Smooth muscle cell (in vitro differentiated cells): Measurements from ENCODE around the gene AHSA1. TPM values are rescaled to one million over a fixed set of nuclear protein-coding genes. Genes with fewer than 3 reads are reported as not detected.

Source experiments
- DNase-seq: peaks from one replicate; lab custom pipeline; 2025; ENCODE audit not compliant: unreplicated experiment; lab: John Stamatoyannopoulos, UW
- H2AFZ ChIP-seq: fragments of 200-600 bp; sonication (generic); 2 replicates; pipeline ENCODE4 v1.6.0; 2016; ENCODE audit warnings: antibody characterized with exemption, low read depth, mild to moderate bottlenecking
- H3F3A ChIP-seq: fragments of 200-600 bp; sonication (generic); 2 replicates; pipeline ENCODE4 v1.6.0; 2017; ENCODE audit warnings: antibody characterized with exemption, low read depth
- H3K27ac ChIP-seq: fragments of 200-600 bp; sonication (generic); 2 replicates; pipeline ENCODE4 v1.5.1; 2016; ENCODE audit warnings: low read depth, mild to moderate bottlenecking
- H3K27me3 ChIP-seq: fragments of 200-600 bp; sonication (generic); 2 replicates; pipeline ENCODE4 v1.6.1; 2016; ENCODE audit warnings: low read depth, mild to moderate bottlenecking
- H3K36me3 ChIP-seq: fragments of 200-600 bp; sonication (generic); 2 replicates; pipeline ENCODE4 v1.5.1; 2016; ENCODE audit warnings: low read depth
- H3K4me1 ChIP-seq: fragments of 200-600 bp; sonication (generic); 2 replicates; pipeline ENCODE4 v1.5.1; 2016; ENCODE audit warnings: low read depth
- H3K4me2 ChIP-seq: fragments of 200-600 bp; sonication (generic); 2 replicates; pipeline ENCODE4 v1.6.0; 2016; ENCODE audit warnings: mild to moderate bottlenecking
- H3K4me3 ChIP-seq: fragments of 200-600 bp; sonication (generic); 2 replicates; pipeline ENCODE4 v1.5.1; 2016; ENCODE audit warnings: mild to moderate bottlenecking
- H3K79me2 ChIP-seq: fragments of 200-600 bp; sonication (generic); 2 replicates; pipeline ENCODE4 v1.6.0; 2016; ENCODE audit warnings: low read depth, mild to moderate bottlenecking
- H3K9ac ChIP-seq: fragments of 200-600 bp; sonication (generic); 2 replicates; pipeline ENCODE4 v1.6.0; 2016; ENCODE audit warnings: low read depth
- H3K9me3 ChIP-seq: fragments of 200-600 bp; sonication (generic); replicated peaks from 2 replicates; pipeline ENCODE4 v1.5.1; 2016; ENCODE audit warnings: low read depth
- H4K20me1 ChIP-seq: fragments of 200-600 bp; sonication (generic); 2 replicates; pipeline ENCODE4 v1.6.0; 2016; ENCODE audit warnings: low read depth
- WGBS: methylation state at CpG from one replicate; pipeline ENCODE4 v1.1.7; 2016; ENCODE audit warnings: low lambda C conversion rate; 5-methylcytosine and 5-hydroxymethylcytosine counted together
- polyA plus RNA-seq: library from polyadenylated mRNA; unstranded; fragments of >200 nt; fragmentation: Nextera tagmentation; extraction: Ambion mirVana; gene quantifications from 2 replicates; pipeline ENCODE4 v1.2.1, GENCODE V29; 2016
- total RNA-seq: library from RNA; depleted of rRNA; stranded (reverse); fragments of >200 nt; gene quantifications from 2 replicates; pipeline ENCODE4 v1.2.3, GENCODE V29; 2014
- TF ChIP-seq, protein P1 (sequence below): fragments of 200-600 bp; sonication (generic); IDR thresholded peaks from 2 replicates; pipeline ENCODE4 v1.5.1; 2017; ENCODE audit warnings: borderline replicate concordance, mild to moderate bottlenecking, antibody characterized with exemption; ENCODE audit not compliant: insufficient read depth, poor library complexity, severe bottlenecking

Gene AHSA1
- total and polyA plus RNA-seq, 2 experiments from 2014 or later = 88.5 to 92.8 TPM

DNA sequence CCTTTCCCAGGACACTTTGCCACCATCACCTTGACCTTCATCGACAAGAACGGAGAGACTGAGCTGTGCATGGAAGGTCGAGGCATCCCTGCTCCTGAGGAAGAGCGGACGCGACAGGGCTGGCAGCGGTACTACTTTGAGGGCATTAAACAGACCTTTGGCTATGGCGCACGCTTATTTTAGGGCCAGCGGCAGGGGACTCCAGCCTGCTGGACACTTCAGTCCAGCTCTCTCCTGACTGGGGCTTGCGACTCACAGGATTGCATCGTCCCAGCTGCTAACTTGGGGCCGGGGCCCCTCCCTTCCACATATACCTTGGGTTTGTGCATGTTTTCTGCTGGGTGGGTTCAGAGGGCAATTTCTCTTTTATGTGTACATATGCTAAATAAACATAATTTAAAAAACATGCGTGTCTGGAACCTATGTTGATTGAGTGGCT, 11.2 kb downstream of the AHSA1 start:
- TF ChIP-seq, protein P1, sequence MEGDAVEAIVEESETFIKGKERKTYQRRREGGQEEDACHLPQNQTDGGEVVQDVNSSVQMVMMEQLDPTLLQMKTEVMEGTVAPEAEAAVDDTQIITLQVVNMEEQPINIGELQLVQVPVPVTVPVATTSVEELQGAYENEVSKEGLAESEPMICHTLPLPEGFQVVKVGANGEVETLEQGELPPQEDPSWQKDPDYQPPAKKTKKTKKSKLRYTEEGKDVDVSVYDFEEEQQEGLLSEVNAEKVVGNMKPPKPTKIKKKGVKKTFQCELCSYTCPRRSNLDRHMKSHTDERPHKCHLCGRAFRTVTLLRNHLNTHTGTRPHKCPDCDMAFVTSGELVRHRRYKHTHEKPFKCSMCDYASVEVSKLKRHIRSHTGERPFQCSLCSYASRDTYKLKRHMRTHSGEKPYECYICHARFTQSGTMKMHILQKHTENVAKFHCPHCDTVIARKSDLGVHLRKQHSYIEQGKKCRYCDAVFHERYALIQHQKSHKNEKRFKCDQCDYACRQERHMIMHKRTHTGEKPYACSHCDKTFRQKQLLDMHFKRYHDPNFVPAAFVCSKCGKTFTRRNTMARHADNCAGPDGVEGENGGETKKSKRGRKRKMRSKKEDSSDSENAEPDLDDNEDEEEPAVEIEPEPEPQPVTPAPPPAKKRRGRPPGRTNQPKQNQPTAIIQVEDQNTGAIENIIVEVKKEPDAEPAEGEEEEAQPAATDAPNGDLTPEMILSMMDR = no peak
- no peak for DNase-seq
- WGBS = 92% methylated on average over 14 of the region's 14 CpGs
- Histone ChIP-seq H3K9me3 (no peaks in the 10 kb centered on the region), H4K20me1 (no peaks in the 10 kb centered on the region), H3K9ac (no peak overlapping the region), H3F3A (no peaks in the 10 kb centered on the region), H3K27me3 (no peaks in the 10 kb centered on the region), H2AFZ (no peak overlapping the region), H3K4me1 (no peaks in the 10 kb centered on the region), H3K79me2 (no peaks in the 10 kb centered on the region), H3K36me3 (peaks cover 15% of the 10 kb centered on the region), H3K4me2 (no peak overlapping the region), H3K4me3 (no peak overlapping the region), H3K27ac (no peak overlapping the region)

DNA sequence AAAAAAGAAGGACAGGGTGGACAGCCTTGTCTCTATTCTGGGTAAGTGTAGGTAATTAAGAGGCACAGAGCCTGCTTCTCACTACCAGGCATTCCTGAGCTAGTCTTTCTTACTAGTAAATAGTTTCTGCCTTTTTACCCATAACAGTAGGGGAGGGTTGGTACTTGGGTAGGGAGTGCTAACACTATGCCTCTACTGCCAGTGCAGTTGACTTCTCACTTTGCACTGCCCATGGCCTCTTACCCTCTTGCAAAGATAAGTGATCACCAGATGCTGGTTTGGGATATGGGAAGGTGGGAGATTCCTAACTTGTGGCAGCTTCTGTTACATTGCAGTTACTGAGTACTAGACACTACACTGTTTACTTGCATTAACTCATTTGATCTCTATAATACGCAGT, 11.6 kb downstream of the AHSA1 start:
- 87% methylated on average over 1 of the region's 1 CpG for WGBS
- Histone ChIP-seq H3K4me3 (no peak overlapping the region), H3K9ac (no peak overlapping the region), H4K20me1 (no peaks in the 10 kb centered on the region), H3K27me3 (no peaks in the 10 kb centered on the region), H3K36me3 (peaks cover 15% of the 10 kb centered on the region), H3K4me1 (no peaks in the 10 kb centered on the region), H3F3A (no peaks in the 10 kb centered on the region), H3K27ac (no peak overlapping the region), H3K4me2 (no peak overlapping the region), H2AFZ (no peak overlapping the region), H3K79me2 (no peaks in the 10 kb centered on the region), H3K9me3 (no peaks in the 10 kb centered on the region)
- DNase-seq = no peak
- TF ChIP-seq, protein P1 = no peak

DNA sequence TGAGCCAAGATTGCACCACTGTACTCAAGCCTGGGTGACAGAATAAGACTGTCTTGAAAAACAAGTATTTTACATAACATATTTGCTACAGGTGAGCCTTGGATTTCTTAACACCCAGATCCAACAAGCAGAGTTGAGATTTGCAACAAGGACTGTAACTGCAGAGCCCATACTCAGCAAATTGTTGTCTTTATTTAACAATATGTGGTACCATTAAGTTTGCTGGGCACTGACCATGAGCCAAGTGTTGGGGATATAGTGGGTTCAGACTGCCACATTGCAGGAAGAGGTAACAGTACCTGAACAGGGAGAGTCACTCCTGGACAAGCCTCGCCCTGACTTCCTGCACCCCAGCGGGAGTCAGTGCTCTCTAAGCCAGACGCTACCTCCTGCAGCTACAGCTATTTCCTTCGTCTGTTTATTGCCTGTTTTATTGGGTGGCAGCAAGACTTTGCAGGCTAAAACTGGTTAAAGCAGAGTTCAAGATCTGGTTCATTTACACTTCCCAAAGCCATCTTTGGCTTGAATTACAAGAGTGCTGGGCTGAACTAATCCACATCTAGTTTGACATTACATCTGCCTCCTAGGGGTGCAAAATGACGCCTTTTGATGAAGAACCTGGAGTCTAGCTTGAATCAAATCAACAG, 12.5 kb downstream of the AHSA1 start:
- DNase-seq = no peak
- Histone ChIP-seq H3K4me3 (no peak overlapping the region), H3K9ac (no peak overlapping the region), H3K36me3 (peaks cover 15% of the 10 kb centered on the region), H3K27me3 (no peaks in the 10 kb centered on the region), H3F3A (no peaks in the 10 kb centered on the region), H3K9me3 (no peaks in the 10 kb centered on the region), H3K27ac (no peak overlapping the region), H2AFZ (no peak overlapping the region), H3K79me2 (no peaks in the 10 kb centered on the region), H3K4me1 (no peaks in the 10 kb centered on the region), H4K20me1 (no peaks in the 10 kb centered on the region), H3K4me2 (no peak overlapping the region)
- TF ChIP-seq, protein P1 = no peak
- 24% methylated on average over 5 of the region's 5 CpGs for WGBS

DNA sequence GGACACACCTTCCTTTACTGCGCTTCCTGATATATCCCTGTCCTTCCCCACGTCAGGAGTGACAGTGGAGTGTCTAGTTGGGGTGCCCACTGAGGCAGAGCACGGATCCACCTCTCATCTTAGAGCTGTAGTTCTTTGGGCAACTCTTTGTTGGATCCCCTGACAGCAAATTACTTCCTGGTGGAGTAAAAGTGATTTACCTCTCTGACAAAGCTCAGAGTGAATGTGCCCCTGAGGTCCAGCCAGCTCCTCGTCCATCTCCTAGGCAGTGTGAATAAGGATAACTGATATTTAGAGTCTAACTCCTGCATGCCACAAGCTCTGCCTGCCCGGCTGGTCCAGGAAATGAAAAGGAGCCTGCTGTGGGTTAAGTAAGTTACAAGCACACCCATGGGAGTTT, 16.0 kb downstream of the AHSA1 start:
- no peaks in the 10 kb centered on the region for H4K20me1 ChIP-seq
- H3K27ac ChIP-seq = no peak overlapping the region
- no peak overlapping the region for H3K4me3 ChIP-seq
- TF ChIP-seq, protein P1 = no peak
- no peak overlapping the region for H3K9ac ChIP-seq
- no peak for DNase-seq
- H2AFZ ChIP-seq = no peak overlapping the region
- no peaks in the 10 kb centered on the region for H3K27me3 ChIP-seq
- H3K9me3 ChIP-seq = no peaks in the 10 kb centered on the region
- no peaks in the 10 kb centered on the region for H3K4me1 ChIP-seq
- 81% methylated on average over 5 of the region's 5 CpGs for WGBS
- H3K79me2 ChIP-seq = no peaks in the 10 kb centered on the region
- no peaks in the 10 kb centered on the region for H3K36me3 ChIP-seq
- no peaks in the 10 kb centered on the region for H3F3A ChIP-seq
- no peak overlapping the region for H3K4me2 ChIP-seq
